GM21515 (cell line): ENCODE data around the gene SPZ1.
"Not testable (repeated sequence)": the region's sequence is repeated elsewhere in the genome, so short reads cannot be mapped to it uniquely, and the experiment has no call there.

ENCODE experiments used
- ATAC-seq: cut with Tn5 transposase; IDR thresholded peaks from one replicate; pipeline ENCODE4 v1.9.1; 2021; ENCODE audit not compliant: unreplicated experiment

The SPZ1 gene, protein sequence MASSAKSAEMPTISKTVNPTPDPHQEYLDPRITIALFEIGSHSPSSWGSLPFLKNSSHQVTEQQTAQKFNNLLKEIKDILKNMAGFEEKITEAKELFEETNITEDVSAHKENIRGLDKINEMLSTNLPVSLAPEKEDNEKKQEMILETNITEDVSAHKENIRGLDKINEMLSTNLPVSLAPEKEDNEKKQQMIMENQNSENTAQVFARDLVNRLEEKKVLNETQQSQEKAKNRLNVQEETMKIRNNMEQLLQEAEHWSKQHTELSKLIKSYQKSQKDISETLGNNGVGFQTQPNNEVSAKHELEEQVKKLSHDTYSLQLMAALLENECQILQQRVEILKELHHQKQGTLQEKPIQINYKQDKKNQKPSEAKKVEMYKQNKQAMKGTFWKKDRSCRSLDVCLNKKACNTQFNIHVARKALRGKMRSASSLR

GRCh38 chr5:80319702-80320101, at the start of gene SPZ1:
Gene SPZ1 (plus strand): TSS chr5:80320002. CDS start chr5:80320216, 214 bp downstream.
- no peak for ATAC-seq

GRCh38 chr5:80270543-80270942, 49.3 kb upstream of the SPZ1 start:
- ATAC-seq: not testable (repeated sequence)

DNA sequence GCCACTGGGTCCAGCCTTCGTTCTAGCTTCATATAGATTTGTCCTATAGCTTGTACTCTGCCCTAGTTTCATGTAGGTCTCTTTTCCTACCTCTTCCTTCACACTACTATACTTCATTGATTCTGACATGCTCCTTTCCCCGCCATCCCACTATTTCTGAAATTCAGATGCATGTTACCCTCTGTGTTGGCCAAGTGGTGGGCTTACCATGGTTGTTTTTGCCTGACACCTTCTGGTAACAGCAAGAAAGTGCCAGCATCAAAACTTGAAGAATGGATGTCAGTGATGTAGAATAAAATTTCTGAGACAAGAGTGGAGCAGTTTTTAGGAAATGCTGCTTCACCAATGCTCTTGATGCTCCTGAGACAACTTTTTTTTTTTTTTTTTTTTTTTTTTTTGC, 44.5 kb upstream of the SPZ1 start:
- no peak for ATAC-seq

GRCh38 chr5:80276186-80276585, 43.6 kb upstream of the SPZ1 start:
- no peak for ATAC-seq

DNA sequence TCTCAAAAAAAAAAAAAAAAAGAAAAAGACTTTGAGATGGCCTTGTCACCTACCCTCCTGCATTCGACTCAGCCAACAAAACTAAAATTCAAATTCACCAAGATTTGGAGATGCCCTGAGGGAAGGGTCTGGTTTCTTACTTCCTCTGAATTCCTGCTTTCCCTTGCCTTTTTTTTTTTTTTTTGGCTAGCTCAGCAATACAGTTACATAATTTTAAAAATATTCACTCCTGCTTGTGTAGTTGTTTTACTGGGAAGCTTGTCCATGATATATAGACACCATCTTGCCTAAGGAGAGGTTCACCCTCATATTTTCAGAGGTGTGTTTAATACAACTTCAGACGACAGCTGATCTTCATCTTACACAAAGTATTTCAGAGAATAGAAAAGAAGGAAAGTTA, 42.6 kb upstream of the SPZ1 start:
- no peak for ATAC-seq

- ATAC-seq: no peak
Measured at GRCh38 chr5:80282054-80282453, 37.7 kb upstream of the SPZ1 start.

DNA sequence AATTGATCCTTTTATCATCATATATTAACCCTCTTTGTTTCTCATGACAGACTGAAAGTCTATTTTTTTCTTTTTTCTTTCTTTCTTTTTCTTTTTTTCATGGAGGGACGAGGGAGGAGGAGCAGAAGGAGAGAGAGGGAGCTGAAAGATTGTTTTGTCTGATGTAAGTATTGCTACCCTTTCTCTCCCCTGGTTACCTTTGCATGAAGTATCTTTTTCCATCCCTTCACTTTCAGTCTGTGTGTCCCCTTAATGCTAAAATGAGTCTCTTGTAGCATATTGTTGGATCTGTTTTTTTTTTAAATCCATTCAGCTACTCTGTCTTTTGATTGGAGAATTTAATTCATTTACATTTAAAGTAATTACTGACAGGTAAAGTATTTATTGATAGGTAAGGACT, 36.4 kb upstream of the SPZ1 start:
- no peak for ATAC-seq

GRCh38 chr5:80284720-80285119, 35.1 kb upstream of the SPZ1 start:
- ATAC-seq: no peak

- ATAC-seq: no peak
Measured at GRCh38 chr5:80288177-80288576, 31.6 kb upstream of the SPZ1 start.

GRCh38 chr5:80289320-80289719, 30.5 kb upstream of the SPZ1 start:
- ATAC-seq: no peak

DNA sequence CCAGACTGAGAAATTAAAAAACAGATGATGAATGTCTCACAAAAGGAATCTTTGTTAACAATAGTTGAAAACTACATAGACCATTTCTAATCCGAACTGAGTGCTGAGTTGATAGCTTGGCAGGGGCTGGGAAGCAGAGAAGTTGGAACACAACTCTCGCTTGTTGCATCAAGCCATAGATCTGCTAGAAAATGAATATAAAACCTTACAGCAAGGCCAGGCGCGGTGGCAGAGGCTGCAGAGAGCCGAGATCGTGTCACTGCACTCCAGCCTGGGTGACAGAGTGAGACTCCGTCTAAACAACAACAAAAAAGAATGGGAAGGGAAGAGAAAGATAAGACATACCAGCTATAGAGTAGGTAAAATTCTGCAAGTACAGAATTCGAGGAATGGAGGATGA, 28.0 kb upstream of the SPZ1 start:
- no peak for ATAC-seq

GRCh38 chr5:80296121-80296520, 23.7 kb upstream of the SPZ1 start:
- no peak for ATAC-seq

DNA sequence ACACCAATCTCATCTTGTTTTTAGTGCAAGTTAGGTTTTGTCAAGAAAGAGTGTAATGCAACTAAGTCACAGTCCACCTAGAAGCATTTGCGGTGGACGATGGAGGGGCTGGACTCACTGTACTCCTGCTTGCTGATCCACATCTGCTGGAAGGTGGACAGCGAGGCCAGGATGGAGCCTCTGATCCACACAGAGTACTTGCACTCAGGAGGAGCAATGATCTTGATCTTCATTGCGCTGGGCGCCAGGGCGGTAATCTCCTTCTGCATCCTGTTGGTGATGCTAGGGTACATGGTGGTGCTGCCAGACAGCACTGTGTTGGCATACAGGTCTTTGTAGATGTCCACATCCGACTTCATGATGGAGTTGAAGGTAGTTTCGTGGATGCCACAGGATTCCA, 20.2 kb upstream of the SPZ1 start:
- no peak for ATAC-seq

- ATAC-seq: no peak
Measured at GRCh38 chr5:80300125-80300524, 19.7 kb upstream of the SPZ1 start.

- ATAC-seq: not testable (repeated sequence)
Measured at GRCh38 chr5:80300796-80301195, 19.0 kb upstream of the SPZ1 start.

- not testable (repeated sequence) for ATAC-seq
Measured at GRCh38 chr5:80301342-80301741, 18.5 kb upstream of the SPZ1 start.

DNA sequence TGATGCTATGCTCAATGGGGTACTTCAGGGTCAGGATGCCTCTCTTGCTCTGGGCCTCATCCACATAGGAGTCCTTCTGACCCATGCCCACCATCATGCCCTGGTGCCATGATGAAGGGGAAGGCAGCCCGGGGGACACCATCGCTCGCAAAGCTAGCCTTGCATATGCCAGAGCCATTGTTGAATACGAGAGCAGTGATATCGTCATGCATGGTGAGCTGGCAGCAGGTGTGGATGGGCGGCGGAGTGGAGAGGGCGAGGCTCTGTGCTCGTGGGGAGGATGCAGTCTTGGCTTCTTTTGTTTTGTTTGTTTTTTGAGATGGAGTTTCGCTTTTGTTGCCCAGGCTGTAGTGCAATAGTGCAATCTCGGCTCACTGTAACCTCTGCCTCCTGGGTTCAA, 17.2 kb upstream of the SPZ1 start:
- no peak for ATAC-seq

DNA sequence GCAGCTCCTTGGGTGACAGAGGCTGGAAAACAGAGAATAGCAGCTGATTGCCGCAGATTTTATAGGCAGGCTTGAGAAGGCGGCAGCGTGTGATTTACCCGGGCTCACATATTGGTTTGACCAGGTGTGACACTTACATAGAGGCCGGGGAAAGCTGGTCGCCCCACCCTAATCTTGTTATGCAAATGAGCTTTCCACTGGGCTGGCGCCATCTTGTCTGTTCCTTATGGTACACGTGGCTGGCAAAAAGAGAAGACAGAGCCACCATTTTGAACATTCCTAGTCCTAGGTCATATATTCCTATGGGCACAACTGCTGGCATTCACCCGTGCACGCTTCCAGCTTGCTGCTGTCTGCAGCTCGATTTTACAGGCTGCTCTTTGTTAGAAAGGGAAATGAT, 11.3 kb upstream of the SPZ1 start:
- ATAC-seq: no peak

DNA sequence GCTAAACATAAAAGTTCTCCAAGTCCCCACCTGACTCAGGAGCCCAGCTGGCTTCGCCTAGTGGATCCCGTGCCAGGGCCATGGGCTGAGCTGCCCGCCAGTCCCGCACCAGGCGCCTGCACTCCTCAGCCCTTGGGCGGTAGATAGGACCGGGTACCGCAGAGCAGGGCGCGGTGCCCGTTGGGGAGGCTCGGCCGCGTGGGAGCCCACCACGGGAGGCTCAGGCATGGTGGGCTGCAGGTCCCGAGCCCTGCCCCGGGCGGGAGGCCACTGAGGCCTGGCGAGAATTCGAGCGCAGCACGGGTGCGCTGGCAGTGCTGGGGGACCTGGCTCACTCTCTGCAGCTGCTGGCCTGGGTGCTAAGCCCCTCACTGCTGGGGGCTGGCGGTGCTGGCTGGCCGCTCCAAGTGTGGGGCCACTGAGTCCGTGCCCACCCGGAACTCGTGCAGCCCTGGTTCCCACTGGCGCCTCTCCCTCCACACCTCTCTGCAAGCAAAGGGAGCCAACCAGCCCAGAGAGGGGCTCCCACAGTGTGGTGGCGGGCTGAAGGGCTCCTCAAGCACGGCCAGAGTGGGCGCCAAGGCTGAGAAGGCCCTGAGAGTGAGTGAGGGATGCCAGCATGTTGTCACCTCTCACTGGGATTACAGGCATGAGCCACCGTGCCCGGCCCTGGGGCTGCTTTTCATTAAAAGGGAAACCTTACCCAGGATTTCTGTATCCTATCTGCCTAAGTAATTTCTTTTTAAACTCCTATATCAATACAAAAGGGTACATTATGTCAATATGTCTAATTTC, 9.7 kb upstream of the SPZ1 start:
- no peak for ATAC-seq

DNA sequence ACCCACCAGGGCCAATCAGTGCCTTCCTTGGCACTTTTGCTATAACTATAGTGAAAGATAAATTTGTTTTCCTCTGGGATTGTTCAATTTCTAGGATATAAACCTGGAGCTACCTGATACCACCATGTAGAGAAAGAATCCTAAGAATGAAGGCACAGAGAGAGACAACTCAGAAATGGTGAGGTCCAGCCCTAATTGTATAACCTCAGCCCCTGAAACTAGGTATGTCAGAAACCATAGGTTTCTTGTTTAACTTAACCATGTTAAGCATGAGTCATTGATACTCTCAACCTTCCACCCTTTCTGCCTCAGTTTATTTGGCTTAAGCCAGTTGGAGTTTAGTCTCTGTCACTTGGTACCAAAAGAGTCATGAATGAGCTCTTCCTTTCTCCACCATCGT, 4.6 kb upstream of the SPZ1 start:
- ATAC-seq: no peak

- no peak for ATAC-seq
Measured at GRCh38 chr5:80318212-80318611, 1.6 kb upstream of the SPZ1 start.

DNA sequence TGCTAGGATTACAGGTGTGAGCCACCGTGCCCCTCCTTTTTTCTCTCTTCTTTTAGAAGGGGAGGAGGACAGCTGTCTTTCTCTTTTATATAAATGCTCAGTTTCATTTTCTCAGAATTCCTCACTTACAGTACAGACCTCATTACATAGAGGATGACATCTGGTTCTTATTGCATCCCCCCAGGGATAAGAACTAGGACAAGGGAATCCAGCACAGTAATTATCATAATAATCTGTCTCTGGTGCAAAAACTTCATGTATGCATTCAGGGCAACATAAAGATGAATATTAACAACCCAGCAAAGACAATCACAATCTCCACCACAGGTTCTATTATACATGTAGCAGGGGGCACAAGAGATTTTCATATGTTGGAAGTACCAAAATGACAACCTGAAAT, 5.1 kb downstream of the SPZ1 start:
- ATAC-seq: no peak
